Measurements from ENCODE around the gene BICDL1. TPM values are rescaled to one million over a fixed set of nuclear protein-coding genes. Genes with fewer than 3 reads are reported as not detected.

Gene BICDL1
- total and polyA plus RNA-seq, 10 of the 15 experiments (the other 5 are each of a cell fraction or from before 2014, with no cell fraction given), result 0.72 to 12.3 (median 4.2) TPM

DNA sequence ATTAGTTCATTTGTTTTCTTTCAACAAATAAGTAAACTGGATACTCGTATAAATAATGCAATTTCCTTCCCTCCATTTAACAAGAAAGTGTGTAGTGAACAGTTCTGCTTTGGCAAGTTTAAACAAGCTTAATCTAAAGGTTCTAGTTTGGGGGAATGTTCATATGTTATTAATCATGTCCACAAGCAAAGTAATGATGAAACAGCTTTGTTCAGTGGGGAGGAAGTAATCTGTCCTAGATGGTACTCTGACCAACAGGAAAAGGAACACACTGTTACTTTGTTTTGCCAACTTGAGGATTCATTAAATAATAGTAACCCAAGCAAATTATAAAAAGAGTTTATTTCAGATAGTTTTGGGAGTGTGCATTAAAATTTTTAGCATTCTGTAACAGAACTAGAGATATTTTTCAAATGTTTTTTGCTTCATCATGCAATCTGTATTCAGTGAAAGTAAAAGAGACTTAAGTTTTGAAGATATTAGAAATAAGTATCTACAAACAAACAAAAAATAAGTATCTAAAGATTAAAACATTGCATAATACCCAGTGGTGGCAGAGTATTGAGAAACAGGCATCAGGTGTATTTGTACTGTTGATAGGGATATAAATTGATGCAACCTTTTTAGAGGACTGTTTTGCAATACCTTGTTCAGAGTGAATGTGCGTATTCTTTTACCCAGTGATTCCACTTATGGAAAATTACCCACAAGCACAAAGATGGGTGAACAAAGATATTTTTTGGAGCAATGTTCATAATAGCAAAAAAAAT lies 66.4 kb downstream of the BICDL1 start:
- DNase-seq (ENCODE audit: low read depth, low spot score), result no peak
- no peaks in the 10 kb centered on the region for H3K36me3 ChIP-seq (ENCODE audit: control insufficient read depth in 2 of 2, insufficient read depth in 2 of 2, low read length in 1 of 2)
- TF ChIP-seq, protein P1, sequence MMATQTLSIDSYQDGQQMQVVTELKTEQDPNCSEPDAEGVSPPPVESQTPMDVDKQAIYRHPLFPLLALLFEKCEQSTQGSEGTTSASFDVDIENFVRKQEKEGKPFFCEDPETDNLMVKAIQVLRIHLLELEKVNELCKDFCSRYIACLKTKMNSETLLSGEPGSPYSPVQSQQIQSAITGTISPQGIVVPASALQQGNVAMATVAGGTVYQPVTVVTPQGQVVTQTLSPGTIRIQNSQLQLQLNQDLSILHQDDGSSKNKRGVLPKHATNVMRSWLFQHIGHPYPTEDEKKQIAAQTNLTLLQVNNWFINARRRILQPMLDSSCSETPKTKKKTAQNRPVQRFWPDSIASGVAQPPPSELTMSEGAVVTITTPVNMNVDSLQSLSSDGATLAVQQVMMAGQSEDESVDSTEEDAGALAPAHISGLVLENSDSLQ (IDR thresholded peaks at IDR 0.05), result no peak
- no peak for TF ChIP-seq IKZF2 (IDR thresholded peaks at IDR 0.05)
- no peak for TF ChIP-seq PAX5 (IDR thresholded peaks at IDR 0.05; ENCODE audit: borderline replicate concordance, low read depth, low read length)
- no peak for TF ChIP-seq ZBED1 (IDR thresholded peaks at IDR 0.05; ENCODE audit: borderline replicate concordance)
- no peak for TF ChIP-seq EED (IDR thresholded peaks at IDR 0.05; ENCODE audit: low read depth)
- TF ChIP-seq, protein P2, sequence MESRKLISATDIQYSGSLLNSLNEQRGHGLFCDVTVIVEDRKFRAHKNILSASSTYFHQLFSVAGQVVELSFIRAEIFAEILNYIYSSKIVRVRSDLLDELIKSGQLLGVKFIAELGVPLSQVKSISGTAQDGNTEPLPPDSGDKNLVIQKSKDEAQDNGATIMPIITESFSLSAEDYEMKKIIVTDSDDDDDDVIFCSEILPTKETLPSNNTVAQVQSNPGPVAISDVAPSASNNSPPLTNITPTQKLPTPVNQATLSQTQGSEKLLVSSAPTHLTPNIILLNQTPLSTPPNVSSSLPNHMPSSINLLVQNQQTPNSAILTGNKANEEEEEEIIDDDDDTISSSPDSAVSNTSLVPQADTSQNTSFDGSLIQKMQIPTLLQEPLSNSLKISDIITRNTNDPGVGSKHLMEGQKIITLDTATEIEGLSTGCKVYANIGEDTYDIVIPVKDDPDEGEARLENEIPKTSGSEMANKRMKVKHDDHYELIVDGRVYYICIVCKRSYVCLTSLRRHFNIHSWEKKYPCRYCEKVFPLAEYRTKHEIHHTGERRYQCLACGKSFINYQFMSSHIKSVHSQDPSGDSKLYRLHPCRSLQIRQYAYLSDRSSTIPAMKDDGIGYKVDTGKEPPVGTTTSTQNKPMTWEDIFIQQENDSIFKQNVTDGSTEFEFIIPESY (IDR thresholded peaks at IDR 0.05), result no peak
- TF ChIP-seq RUNX3 (IDR thresholded peaks at IDR 0.05; ENCODE audit: low read length), result no peak
- no peak for TF ChIP-seq JUND (IDR thresholded peaks at IDR 0.05; ENCODE audit: low read depth, low read length)
- TF ChIP-seq RB1 (IDR thresholded peaks at IDR 0.05; ENCODE audit: borderline replicate concordance), result no peak
- no peak for TF ChIP-seq SREBF1 (IDR thresholded peaks at IDR 0.05; ENCODE audit: low read length)
- TF ChIP-seq SMARCA5 (IDR thresholded peaks at IDR 0.05), result no peak
- TF ChIP-seq MYB (IDR thresholded peaks at IDR 0.05; ENCODE audit: borderline replicate concordance, low read depth, low read length), result no peak
- no peak for TF ChIP-seq ZZZ3 (IDR thresholded peaks at IDR 0.05; ENCODE audit: control insufficient read depth, insufficient read length, low read depth)
- TF ChIP-seq RCOR1 (conservative IDR thresholded peaks at IDR 0.05; ENCODE audit: low read depth, low read length), result no peak
- TF ChIP-seq, protein P3, sequence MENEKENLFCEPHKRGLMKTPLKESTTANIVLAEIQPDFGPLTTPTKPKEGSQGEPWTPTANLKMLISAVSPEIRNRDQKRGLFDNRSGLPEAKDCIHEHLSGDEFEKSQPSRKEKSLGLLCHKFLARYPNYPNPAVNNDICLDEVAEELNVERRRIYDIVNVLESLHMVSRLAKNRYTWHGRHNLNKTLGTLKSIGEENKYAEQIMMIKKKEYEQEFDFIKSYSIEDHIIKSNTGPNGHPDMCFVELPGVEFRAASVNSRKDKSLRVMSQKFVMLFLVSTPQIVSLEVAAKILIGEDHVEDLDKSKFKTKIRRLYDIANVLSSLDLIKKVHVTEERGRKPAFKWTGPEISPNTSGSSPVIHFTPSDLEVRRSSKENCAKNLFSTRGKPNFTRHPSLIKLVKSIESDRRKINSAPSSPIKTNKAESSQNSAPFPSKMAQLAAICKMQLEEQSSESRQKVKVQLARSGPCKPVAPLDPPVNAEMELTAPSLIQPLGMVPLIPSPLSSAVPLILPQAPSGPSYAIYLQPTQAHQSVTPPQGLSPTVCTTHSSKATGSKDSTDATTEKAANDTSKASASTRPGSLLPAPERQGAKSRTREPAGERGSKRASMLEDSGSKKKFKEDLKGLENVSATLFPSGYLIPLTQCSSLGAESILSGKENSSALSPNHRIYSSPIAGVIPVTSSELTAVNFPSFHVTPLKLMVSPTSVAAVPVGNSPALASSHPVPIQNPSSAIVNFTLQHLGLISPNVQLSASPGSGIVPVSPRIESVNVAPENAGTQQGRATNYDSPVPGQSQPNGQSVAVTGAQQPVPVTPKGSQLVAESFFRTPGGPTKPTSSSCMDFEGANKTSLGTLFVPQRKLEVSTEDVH (IDR thresholded peaks at IDR 0.05; ENCODE audit: low read depth, partially characterized antibody), result no peak
- no peak for TF ChIP-seq RFX5 (IDR thresholded peaks at IDR 0.05; ENCODE audit: low read depth, low read length)
- TF ChIP-seq EGR1 (IDR thresholded peaks at IDR 0.05; ENCODE audit: borderline replicate concordance in 1 of 2, low read depth in 2 of 2, low read length in 2 of 2), result no peak
- TF ChIP-seq, protein P4, sequence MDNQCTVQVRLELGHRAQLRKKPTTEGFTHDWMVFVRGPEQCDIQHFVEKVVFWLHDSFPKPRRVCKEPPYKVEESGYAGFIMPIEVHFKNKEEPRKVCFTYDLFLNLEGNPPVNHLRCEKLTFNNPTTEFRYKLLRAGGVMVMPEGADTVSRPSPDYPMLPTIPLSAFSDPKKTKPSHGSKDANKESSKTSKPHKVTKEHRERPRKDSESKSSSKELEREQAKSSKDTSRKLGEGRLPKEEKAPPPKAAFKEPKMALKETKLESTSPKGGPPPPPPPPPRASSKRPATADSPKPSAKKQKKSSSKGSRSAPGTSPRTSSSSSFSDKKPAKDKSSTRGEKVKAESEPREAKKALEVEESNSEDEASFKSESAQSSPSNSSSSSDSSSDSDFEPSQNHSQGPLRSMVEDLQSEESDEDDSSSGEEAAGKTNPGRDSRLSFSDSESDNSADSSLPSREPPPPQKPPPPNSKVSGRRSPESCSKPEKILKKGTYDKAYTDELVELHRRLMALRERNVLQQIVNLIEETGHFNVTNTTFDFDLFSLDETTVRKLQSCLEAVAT (IDR thresholded peaks at IDR 0.05), result no peak
- H3K9me3 ChIP-seq (replicated peaks; ENCODE audit: control insufficient read depth, insufficient read depth, low read length), result no peaks in the 10 kb centered on the region
- 91% methylated on average over 2 of the region's 2 CpGs for WGBS (ENCODE audit: insufficient coverage, insufficient replicate concordance, low lambda C conversion rate, missing lambda C conversion rate)
- no peak overlapping the region for H3K4me3 ChIP-seq
- ATAC-seq, result no peak
- in situ Hi-C loops (cut with MboI), result no loop called here
- H3K9ac ChIP-seq (ENCODE audit: control insufficient read depth, insufficient read depth, low read length), result no peak overlapping the region
- intact Hi-C loops (cut with micrococcal nuclease; ENCODE audit: unreplicated experiment), result no loop called here
- H3K27me3 ChIP-seq (replicated peaks in 1 of 2; ENCODE audit: control insufficient read depth in 2 of 2, insufficient read depth in 2 of 2, low read length in 1 of 2), result no peaks in the 10 kb centered on the region
- FAIRE-seq, result no peak
- no peak overlapping the region for H3K4me2 ChIP-seq (ENCODE audit: control insufficient read depth, insufficient read depth)
- ChIA-PET POLR2A (no interaction called here), RAD21 (ENCODE audit: unreplicated experiment) (no interaction called here), SMC1A (ENCODE audit: uncharacterized antibody, unreplicated experiment) (interaction anchor here (0.9 kb wide), 1 partner anchor 76 kb away, joined by 3 read pairs; no protein-coding TSS in a partner anchor), CTCF (no interaction called here)
- H4K20me1 ChIP-seq (ENCODE audit: control insufficient read depth, insufficient read depth), result no peaks in the 10 kb centered on the region
- H2AFZ ChIP-seq (ENCODE audit: control insufficient read depth, low read depth, low read length), result no peak overlapping the region
- no peaks in the 10 kb centered on the region for H3K4me1 ChIP-seq (ENCODE audit: control insufficient read depth, insufficient read depth, low read length)
- H3K27ac ChIP-seq (ENCODE audit: control insufficient read depth, insufficient read depth), result no peak overlapping the region
- H3K79me2 ChIP-seq (ENCODE audit: control insufficient read depth, insufficient read depth, low read length), result no peaks in the 10 kb centered on the region
- BruUV-seq (replicated peaks), result no TSS peak
